Thoracic aorta endothelial cell (primary cell): ENCODE results near the gene PEX26. TPM values are rescaled to one million over a fixed set of nuclear protein-coding genes. Genes with fewer than 3 reads are reported as not detected.

Source experiments
- small RNA-seq: library from RNA; depleted of rRNA; stranded (forward); fragments of <200 nt; gene quantifications from one replicate; pipeline ENCODE3, GENCODE V24; 2012
- total RNA-seq: library from RNA; depleted of rRNA; stranded (reverse); fragments of >200 nt; gene quantifications from 2 replicates; pipeline ENCODE4 v1.2.3, GENCODE V29; 2012

Gene PEX26
- 37.1 and 41.1 TPM in 2 replicates for total RNA-seq

DNA sequence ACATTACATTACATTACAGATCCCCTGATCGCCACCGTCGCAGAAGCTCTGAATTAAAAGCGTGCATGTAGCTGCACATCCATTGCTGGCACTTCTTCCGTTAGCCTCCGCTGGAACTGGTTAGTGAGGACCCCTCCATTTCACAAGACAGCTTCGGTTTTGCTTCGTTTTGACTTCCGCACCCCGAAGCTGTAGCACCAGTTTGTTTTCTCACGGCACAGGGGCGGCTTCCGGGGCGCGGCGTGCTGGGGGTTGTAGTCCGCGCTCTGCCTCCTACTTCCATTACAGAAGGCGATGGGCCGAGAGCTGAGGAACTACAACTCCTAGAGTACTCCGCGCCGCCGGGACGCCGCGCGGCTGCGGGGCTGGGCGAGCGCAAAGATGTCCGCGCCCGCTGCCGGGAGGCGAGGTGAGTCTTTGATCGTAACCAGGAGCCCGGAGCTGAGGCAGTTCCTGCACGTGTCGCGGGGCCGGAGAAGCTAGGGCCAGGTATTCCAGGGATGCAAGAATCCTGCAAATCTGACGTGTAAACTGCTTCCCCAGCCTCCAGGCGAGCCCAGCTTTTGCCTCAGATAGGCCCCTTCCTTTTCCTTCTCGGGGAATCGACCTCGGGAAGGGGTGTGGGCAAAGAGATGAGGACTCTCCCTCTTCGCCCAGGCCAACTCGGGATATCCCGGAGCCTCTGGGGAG is at the start of gene PEX26:
Gene PEX26, plus strand, starts transcription at position 352 of the 690 bp plus-strand sequence. CDS start 387 bp downstream, outside the sequence.

DNA sequence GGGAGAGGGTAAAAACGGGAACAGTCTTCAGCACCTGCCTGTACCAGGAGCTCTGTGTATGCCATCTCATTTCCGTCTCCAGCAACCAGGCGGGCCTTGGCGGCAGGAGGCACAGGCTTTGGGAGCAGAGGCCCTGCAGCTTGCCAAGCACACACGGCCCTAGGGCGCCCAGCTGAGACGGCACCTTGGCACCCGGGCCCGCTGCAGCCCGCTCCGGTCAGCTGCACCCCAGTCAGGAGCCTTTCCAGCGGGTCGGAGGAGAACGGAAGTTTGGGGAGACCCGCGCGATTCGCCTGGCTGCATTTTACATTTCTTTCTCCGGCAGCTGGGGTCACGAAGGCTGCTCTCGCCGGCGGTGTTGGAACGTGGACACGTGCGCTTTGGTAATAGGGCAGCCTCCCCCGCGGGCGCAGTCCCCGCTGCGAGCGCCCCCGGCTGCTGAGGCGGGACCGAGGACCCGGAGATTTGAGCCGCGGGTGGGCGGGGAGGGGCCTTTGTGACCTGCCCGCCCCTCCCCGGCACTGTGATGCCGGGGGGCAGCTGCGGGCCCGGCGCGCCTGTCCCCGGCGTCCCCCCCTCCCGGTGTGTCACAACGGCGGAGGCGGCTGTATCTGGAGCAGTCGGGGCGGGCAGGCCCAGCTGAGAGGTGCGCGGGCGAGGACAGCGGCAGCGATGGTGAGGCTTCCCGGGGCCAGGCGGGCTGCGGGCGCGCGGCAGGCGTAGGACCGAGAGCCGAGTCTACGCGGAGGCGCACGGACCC is 32.6 kb downstream of the PEX26 start, which contains the start of gene TUBA8:
Gene TUBA8, plus strand, starts transcription at position 616 of the 760 bp plus-strand sequence. Its CDS starts 57 bp downstream, at position 673.

Small RNA genes within 50 kb of the gene (small RNA-seq; reads per million reads assigned to genes)
- gene AC016027.5, result not detected

Other genes starting within 250 kb of the PEX26 start
- 43.0 and 49.6 TPM in 2 replicates for gene MICAL3, start 53.4 kb upstream of the PEX26 start, total RNA-seq
- 9.5 and 28.5 TPM in 2 replicates for gene TUBA8, start 32.8 kb downstream of the PEX26 start, total RNA-seq
- 35.5 and 147 TPM in 2 replicates for gene USP18, start 72.2 kb downstream of the PEX26 start, total RNA-seq